Midbrain (tissue), 1 donor: ENCODE data around the gene TMEM132D.

Experiments used
- DNase-seq: peaks from one replicate; lab custom pipeline; 2025; lab: John Stamatoyannopoulos, UW

The TMEM132D gene

GRCh38 chr12:129440278-129440677, 463.5 kb downstream of the TMEM132D start:
- DNase-seq = no peak

GRCh38 chr12:129434790-129435189, 469.0 kb downstream of the TMEM132D start:
- no peak for DNase-seq

GRCh38 chr12:129428240-129428936, 475.4 kb downstream of the TMEM132D start:
- DNase-seq = no peak

- DNase-seq = no peak
These were observed 480.7 kb downstream of the TMEM132D start for GRCh38 chr12:129423041-129423580.

GRCh38 chr12:129413295-129413694, 490.5 kb downstream of the TMEM132D start:
- no peak for DNase-seq

GRCh38 chr12:129409281-129409680, 494.5 kb downstream of the TMEM132D start:
- no peak for DNase-seq

- DNase-seq = no peak
These were observed 499.3 kb downstream of the TMEM132D start for GRCh38 chr12:129404556-129404955.

GRCh38 chr12:129401572-129401971, 502.3 kb downstream of the TMEM132D start:
- DNase-seq = no peak

- DNase-seq = no peak
These were observed 509.5 kb downstream of the TMEM132D start for GRCh38 chr12:129394177-129394825.

- peak; percentile 6 for DNase-seq
These were observed 510.4 kb downstream of the TMEM132D start for GRCh38 chr12:129393357-129393937.

- no peak for DNase-seq
These were observed 518.2 kb downstream of the TMEM132D start for GRCh38 chr12:129385637-129385990.

- DNase-seq = no peak
These were observed 519.9 kb downstream of the TMEM132D start for GRCh38 chr12:129383956-129384355.

- no peak for DNase-seq
These were observed 522.1 kb downstream of the TMEM132D start for GRCh38 chr12:129381715-129382114.

GRCh38 chr12:129379076-129379804, 524.6 kb downstream of the TMEM132D start:
- DNase-seq = no peak

GRCh38 chr12:129378496-129378895, 525.3 kb downstream of the TMEM132D start:
- DNase-seq = no peak

GRCh38 chr12:129373746-129374145, 530.1 kb downstream of the TMEM132D start:
- DNase-seq = no peak

- DNase-seq = no peak
These were observed 530.9 kb downstream of the TMEM132D start for GRCh38 chr12:129372876-129373275.

- DNase-seq = no peak
These were observed 531.5 kb downstream of the TMEM132D start for GRCh38 chr12:129372348-129372747.

GRCh38 chr12:129371268-129371667, 532.6 kb downstream of the TMEM132D start:
- DNase-seq = no peak

- no peak for DNase-seq
These were observed 537.2 kb downstream of the TMEM132D start for GRCh38 chr12:129366656-129367055.

GRCh38 chr12:129363041-129363440, 540.8 kb downstream of the TMEM132D start:
- no peak for DNase-seq

GRCh38 chr12:129357233-129357632, 546.6 kb downstream of the TMEM132D start:
- no peak for DNase-seq
